ENCODE measurements around the gene PRRC2B. TPM values are rescaled to one million over a fixed set of nuclear protein-coding genes. Genes with fewer than 3 reads are reported as not detected.

PRRC2B gene
- total and polyA plus RNA-seq, 8 donors = 159 to 233 (median 187) TPM

DNA sequence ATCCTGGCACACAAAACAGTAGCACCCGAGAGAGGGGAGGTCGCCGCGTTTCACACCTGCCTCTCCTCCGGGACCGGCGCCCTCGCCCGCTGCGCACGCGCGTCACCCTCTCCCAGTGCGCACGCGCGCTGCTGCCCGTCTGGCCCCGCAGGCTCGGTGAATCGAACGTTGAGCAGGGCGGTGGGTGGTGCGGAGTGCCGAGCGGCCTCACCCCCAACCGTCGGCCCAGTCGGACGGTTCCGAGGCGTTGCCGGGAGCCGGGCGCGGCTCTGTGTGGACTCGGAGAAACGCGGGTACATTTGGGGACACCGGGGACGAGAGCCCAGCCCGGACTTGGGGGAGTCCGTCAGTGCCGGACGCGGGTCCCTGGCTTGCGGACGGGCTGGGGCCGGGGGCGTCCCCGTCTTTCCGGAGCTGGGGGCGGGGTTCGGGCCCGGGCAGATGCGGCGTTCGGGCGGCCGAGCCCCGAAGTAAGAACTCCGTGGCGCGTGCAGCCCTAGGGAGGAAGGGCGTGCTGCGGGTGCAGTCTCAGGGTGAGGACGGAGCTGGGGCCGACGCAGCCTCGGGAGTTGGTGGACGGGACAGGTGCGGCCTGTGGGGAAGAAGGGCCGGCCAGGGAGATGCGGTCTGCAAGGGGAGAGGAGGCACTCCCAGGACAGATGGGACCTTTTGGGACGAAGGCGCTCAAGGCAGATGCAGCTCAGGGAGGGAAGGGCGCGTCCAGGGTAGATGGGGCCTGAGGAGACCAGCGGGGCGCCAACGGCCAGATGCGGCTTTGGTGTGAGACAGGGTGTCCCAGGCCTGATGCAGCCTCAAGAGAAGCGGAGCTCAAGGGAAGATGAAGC lies 109.1 kb downstream of the PRRC2B start, which contains the start of gene POMT1:
Gene POMT1, plus strand, starts transcription at position 138 of the 845 bp plus-strand sequence. CDS start 1,301 bp downstream, outside the sequence.
- TF ChIP-seq, protein P1, sequence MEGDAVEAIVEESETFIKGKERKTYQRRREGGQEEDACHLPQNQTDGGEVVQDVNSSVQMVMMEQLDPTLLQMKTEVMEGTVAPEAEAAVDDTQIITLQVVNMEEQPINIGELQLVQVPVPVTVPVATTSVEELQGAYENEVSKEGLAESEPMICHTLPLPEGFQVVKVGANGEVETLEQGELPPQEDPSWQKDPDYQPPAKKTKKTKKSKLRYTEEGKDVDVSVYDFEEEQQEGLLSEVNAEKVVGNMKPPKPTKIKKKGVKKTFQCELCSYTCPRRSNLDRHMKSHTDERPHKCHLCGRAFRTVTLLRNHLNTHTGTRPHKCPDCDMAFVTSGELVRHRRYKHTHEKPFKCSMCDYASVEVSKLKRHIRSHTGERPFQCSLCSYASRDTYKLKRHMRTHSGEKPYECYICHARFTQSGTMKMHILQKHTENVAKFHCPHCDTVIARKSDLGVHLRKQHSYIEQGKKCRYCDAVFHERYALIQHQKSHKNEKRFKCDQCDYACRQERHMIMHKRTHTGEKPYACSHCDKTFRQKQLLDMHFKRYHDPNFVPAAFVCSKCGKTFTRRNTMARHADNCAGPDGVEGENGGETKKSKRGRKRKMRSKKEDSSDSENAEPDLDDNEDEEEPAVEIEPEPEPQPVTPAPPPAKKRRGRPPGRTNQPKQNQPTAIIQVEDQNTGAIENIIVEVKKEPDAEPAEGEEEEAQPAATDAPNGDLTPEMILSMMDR (IDR thresholded peaks at IDR 0.05) = no peak
- peak within 1 kb of the TSS; percentile 79 to 99 for H3K4me3 ChIP-seq
- DNase-seq = peak; percentile 81 to 97 (median 89)
- ATAC-seq = peak; percentile 95
- peaks cover 0 to 10% of the 10 kb centered on the region in 2 donors for H3K27me3 ChIP-seq
- intact Hi-C loops (cut with DNase I) = no loop called here
- no peaks in the 10 kb centered on the region for H3K9me3 ChIP-seq
- peaks cover 16 to 29% of the 10 kb centered on the region in 2 donors for H3K4me1 ChIP-seq
- peaks cover 0 to 33% of the 10 kb centered on the region in 2 donors for H3K36me3 ChIP-seq
- H3K27ac ChIP-seq = peak within 1 kb of the TSS in 1 of 2 donors; percentile 56

DNA sequence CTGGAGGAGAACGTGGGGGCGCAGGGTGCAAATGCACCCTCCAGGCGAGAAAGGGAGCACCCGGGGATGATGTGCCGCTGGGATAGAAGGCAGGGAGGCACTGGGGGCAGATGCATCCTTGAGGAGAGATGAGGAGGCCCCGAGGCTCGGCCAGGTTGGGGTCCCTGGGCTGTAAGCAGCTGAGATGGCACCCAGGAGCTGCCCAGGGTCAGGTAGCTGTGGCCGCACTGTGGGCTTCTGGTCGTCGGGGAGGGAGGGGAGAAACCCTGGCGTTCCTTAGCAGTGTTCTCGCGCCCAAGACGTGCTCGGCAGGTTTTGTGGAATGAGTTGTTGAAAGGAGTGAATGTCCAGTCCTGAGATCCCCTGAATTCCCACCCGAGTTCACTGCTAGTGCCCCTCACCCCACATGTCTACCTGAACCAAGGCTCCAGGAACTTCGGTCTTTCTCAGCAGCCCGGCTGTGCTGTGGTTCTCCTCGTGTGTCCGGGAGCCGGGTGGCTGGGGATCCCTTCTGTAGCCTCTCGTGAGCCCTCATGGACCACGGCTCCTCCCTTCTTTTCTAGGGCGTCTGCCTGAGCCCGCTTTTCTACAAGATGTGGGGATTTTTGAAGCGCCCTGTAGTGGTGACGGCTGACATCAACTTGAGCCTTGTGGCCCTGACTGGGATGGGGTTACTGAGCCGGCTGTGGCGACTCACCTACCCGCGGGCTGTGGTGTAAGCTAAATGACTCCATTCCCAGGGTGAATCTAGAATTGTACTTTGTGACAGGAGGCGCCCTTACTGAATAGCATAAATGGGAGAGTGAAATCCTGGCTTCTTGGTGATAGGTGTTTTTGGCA lies 110.0 kb downstream of the PRRC2B start:
- intact Hi-C loops (cut with DNase I) = no loop called here
- H3K27ac ChIP-seq = no peak overlapping the region
- peak; percentile 3 for ATAC-seq

DNA sequence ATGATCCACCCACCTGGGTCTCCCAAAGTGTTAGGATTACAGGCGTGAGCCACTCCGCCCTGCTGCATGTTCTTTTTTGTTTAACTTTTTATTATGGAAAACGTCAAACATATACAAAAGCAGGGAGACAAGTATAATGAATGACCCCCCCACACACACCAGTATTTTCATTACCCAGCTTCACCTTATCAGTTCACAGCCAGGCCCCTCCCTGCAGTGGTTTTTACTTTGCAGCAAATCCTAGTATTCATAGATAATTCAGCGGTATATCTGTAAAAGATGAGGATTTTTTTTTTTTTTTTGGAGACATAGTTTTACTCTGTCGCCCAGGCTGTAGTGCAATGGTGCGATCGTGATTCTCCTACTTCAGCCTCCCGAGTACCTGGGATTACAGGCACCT lies 111.1 kb downstream of the PRRC2B start:
- TF ChIP-seq, protein P1 (IDR thresholded peaks at IDR 0.05) = no peak
- peaks cover 0 to 23% of the 10 kb centered on the region in 2 donors for H3K36me3 ChIP-seq
- no peaks in the 10 kb centered on the region for H3K9me3 ChIP-seq
- intact Hi-C loops (cut with DNase I) = no loop called here
- no peak overlapping the region for H3K4me3 ChIP-seq
- H3K27ac ChIP-seq = no peak overlapping the region
- DNase-seq (no peak), ATAC-seq (no peak)
- H3K27me3 ChIP-seq = peaks cover 0 to 10% of the 10 kb centered on the region in 2 donors
- peaks cover 16 to 29% of the 10 kb centered on the region in 2 donors for H3K4me1 ChIP-seq

More for the DNA sequence above, 110.0 kb downstream of the PRRC2B start:
- TF ChIP-seq, protein P1 (IDR thresholded peaks at IDR 0.05) = no peak
- H3K27me3 ChIP-seq = peaks cover 0 to 10% of the 10 kb centered on the region in 2 donors
- no peak for DNase-seq
- peaks cover 0 to 25% of the 10 kb centered on the region in 2 donors for H3K36me3 ChIP-seq
- peak overlapping the region; percentile 79 to 99 for H3K4me3 ChIP-seq
- peaks cover 16 to 29% of the 10 kb centered on the region in 2 donors for H3K4me1 ChIP-seq
- no peaks in the 10 kb centered on the region for H3K9me3 ChIP-seq

DNA sequence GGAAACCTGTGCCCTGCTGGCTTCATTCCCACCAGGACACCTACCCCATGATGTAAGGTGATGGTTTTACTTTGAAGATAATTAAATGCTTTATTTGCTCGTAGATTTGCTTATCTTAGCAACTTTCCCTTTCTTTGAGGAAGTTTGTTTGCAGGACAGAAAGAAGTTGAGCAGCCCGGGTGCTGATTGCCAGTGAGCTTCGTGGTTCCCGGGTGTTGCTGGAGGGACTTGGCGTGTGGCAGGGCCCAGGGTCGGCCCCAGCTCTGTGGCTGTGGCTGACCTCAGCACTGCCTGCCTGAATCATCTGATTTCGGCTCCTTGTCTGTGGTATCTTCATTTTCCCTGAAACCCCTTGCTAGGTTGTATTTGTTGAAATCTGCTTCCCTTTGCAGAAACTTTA lies 117.5 kb downstream of the PRRC2B start:
- no peaks in the 10 kb centered on the region for H3K4me1 ChIP-seq
- TF ChIP-seq, protein P1 (IDR thresholded peaks at IDR 0.05) = no peak
- no peaks in the 10 kb centered on the region for H3K27me3 ChIP-seq
- H3K4me3 ChIP-seq = no peak overlapping the region
- H3K9me3 ChIP-seq = peaks cover 0 to 8% of the 10 kb centered on the region in 2 donors
- DNase-seq = no peak
- no peak for ATAC-seq
- intact Hi-C loops (cut with DNase I) = no loop called here
- H3K27ac ChIP-seq = no peak overlapping the region
- H3K36me3 ChIP-seq = peaks cover 0 to 73% of the 10 kb centered on the region in 2 donors

Data from left lung (tissue), 10 donors.